ENCODE measurements around the gene UGT1A6. TPM values are rescaled to one million over a fixed set of nuclear protein-coding genes. Genes with fewer than 3 reads are reported as not detected.

The UGT1A6 gene
- polyA plus RNA-seq, 1 of the 3 experiments (the other 2 are of a cell fraction), result not detected

DNA sequence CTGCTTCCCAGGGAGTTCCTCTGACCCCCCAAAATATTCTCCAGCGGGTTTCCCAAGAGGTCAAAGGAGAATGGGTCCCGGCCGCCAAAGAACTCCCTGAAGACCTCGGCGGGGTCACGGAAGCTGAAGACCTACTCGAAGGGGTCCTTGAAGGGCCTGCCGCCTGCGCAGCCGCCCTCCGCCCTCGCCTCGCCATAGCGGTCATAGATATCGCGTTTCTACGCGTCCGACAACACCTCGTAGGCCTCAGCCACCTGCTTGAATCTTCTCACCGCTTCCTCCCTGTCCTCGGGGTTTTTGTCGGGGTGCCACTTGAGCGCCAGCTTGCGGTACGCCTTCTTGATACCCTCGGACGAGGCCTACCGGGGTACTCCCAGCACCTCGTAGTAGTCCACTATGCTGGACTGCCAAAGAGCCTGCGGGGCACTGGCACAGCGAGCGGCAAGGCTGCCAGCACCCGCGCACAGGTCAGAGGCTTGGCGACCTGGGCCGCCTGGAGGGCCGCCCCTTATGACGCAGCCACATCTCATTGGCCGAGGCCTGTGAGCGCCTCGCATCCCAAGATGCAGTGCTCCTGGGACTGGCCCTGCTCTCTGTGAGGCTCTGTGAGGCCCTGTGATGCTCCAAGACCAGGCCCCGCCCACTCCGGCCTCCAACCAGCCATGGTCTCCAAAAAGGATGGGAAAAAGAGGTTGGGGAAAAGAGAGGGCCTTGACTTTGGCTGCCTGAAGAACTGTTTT, 62.4 kb downstream of the UGT1A6 start:
- Histone ChIP-seq H3K27me3 (ENCODE audit: insufficient read depth) (no peaks in the 10 kb centered on the region), H3K79me2 (ENCODE audit: insufficient read depth) (no peaks in the 10 kb centered on the region), H3F3A (replicated peaks; ENCODE audit: insufficient read depth) (no peaks in the 10 kb centered on the region), H2AFZ (ENCODE audit: low read depth) (no peak overlapping the region), H3K9me2 (no peaks in the 10 kb centered on the region), H3K4me3 (ENCODE audit: low read depth in 2 of 2, low read length in 1 of 2) (no peak overlapping the region), H3K27ac (ENCODE audit: low read depth in 2 of 2, low read length in 1 of 2) (no peak overlapping the region), H4K20me1 (ENCODE audit: insufficient read depth) (no peaks in the 10 kb centered on the region), H3K4me2 (no peak overlapping the region), H3K9me3 (no peaks in the 10 kb centered on the region), H3K4me1 (ENCODE audit: control insufficient read depth in 1 of 2, insufficient read depth in 2 of 2, low read depth in 1 of 2, low read length in 1 of 2) (no peaks in the 10 kb centered on the region), H3K36me3 (replicated peaks in 1 of 2; ENCODE audit: control insufficient read depth in 1 of 2, insufficient read depth in 2 of 2, low read length in 1 of 2) (no peaks in the 10 kb centered on the region), H3K9ac (no peak overlapping the region)
- no peak for DNase-seq
- 82% methylated on average over 26 of the region's 44 CpGs for WGBS (ENCODE audit: low lambda C conversion rate)
- POLR2A ChIA-PET, result no interaction called here
- TF ChIP-seq FOXJ3 (CRISPR knock-in tag; IDR thresholded peaks at IDR 0.05), result no peak
- no peak for TF ChIP-seq NRF1 (IDR thresholded peaks at IDR 0.05; ENCODE audit: low read depth, low read length)
- no peak for TF ChIP-seq TEAD4 (IDR thresholded peaks at IDR 0.05; ENCODE audit: borderline replicate concordance, insufficient read depth)
- TF ChIP-seq, protein P1, sequence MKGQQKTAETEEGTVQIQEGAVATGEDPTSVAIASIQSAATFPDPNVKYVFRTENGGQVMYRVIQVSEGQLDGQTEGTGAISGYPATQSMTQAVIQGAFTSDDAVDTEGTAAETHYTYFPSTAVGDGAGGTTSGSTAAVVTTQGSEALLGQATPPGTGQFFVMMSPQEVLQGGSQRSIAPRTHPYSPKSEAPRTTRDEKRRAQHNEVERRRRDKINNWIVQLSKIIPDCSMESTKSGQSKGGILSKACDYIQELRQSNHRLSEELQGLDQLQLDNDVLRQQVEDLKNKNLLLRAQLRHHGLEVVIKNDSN (IDR thresholded peaks at IDR 0.05; ENCODE audit: borderline replicate concordance, low read depth), result no peak
- TF ChIP-seq EP300 (IDR thresholded peaks at IDR 0.05; ENCODE audit: borderline replicate concordance in 1 of 2, low read depth in 1 of 2, low read length in 1 of 2), result no peak
- TF ChIP-seq RXRA (IDR thresholded peaks at IDR 0.05; ENCODE audit: borderline replicate concordance, low read depth), result no peak
- TF ChIP-seq GABPA (IDR thresholded peaks at IDR 0.05; ENCODE audit: low read depth), result no peak
- TF ChIP-seq FOSL2 (IDR thresholded peaks at IDR 0.05; ENCODE audit: borderline replicate concordance, low read depth), result no peak
- CTCF ChIA-PET, result no interaction called here

DNA sequence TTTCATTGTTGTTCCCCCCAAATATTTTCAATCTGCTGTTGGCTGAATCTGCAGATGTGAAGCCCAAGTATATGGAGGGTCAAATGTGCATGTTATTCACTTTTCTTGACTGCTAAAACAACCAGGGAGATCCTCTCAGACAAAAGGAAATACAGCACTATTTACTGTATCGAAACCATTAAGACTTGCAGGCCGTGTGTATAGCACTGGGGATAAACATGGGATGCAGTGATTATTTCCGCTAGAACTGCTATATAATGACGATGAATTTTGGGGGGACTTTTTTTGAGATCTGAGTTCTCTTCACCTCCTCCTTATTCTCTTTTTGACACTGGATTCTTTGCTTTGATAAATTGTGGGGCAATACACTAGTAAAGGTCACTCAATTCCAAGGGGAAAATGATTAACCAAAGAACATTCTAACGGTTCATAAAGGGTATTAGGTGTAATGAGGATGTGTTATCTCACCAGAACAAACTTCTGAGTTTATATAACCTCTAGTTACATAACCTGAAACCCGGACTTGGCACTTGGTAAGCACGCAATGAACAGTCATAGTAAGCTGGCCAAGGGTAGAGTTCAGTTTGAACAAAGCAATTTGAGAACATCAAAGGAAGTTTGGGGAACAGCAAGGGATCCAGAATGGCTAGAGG, 63.9 kb downstream of the UGT1A6 start:
- no peaks in the 10 kb centered on the region for H3K79me2 ChIP-seq (ENCODE audit: insufficient read depth)
- ChIA-PET POLR2A (no interaction called here), CTCF (no interaction called here)
- no peaks in the 10 kb centered on the region for H3K36me3 ChIP-seq (replicated peaks in 1 of 2; ENCODE audit: control insufficient read depth in 1 of 2, insufficient read depth in 2 of 2, low read length in 1 of 2)
- H3K9ac ChIP-seq, result no peak overlapping the region
- H3K27me3 ChIP-seq (ENCODE audit: insufficient read depth), result no peaks in the 10 kb centered on the region
- no peak overlapping the region for H3K27ac ChIP-seq (ENCODE audit: low read depth in 2 of 2, low read length in 1 of 2)
- no peak for TF ChIP-seq MEF2A (IDR thresholded peaks at IDR 0.05; ENCODE audit: borderline replicate concordance, low read depth)
- no peak for TF ChIP-seq GABPA (IDR thresholded peaks at IDR 0.05; ENCODE audit: low read depth)
- no peak for TF ChIP-seq JUND (IDR thresholded peaks at IDR 0.05)
- no peak for TF ChIP-seq POLR2AphosphoS5 (IDR thresholded peaks at IDR 0.05; ENCODE audit: low read depth, low read length)
- no peak for TF ChIP-seq EZH2phosphoT487 (IDR thresholded peaks at IDR 0.05; ENCODE audit: borderline replicate concordance, low read depth)
- TF ChIP-seq TEAD4 (IDR thresholded peaks at IDR 0.05; ENCODE audit: borderline replicate concordance, insufficient read depth), result no peak
- TF ChIP-seq YY1 (IDR thresholded peaks at IDR 0.05; ENCODE audit: low read depth), result no peak
- TF ChIP-seq FOXJ3 (CRISPR knock-in tag; IDR thresholded peaks at IDR 0.05), result no peak
- no peak for TF ChIP-seq RAD21 (IDR thresholded peaks at IDR 0.05; ENCODE audit: low read length)
- TF ChIP-seq, protein P1 (IDR thresholded peaks at IDR 0.05; ENCODE audit: borderline replicate concordance, low read depth), result no peak
- no peak for TF ChIP-seq RCOR1 (IDR thresholded peaks at IDR 0.05; ENCODE audit: low read length)
- TF ChIP-seq RFX5 (IDR thresholded peaks at IDR 0.05; ENCODE audit: low read length), result no peak
- no peak for TF ChIP-seq ELF1 (IDR thresholded peaks at IDR 0.05)
- no peak for TF ChIP-seq TCF12 (IDR thresholded peaks at IDR 0.05)
- TF ChIP-seq, protein P2, sequence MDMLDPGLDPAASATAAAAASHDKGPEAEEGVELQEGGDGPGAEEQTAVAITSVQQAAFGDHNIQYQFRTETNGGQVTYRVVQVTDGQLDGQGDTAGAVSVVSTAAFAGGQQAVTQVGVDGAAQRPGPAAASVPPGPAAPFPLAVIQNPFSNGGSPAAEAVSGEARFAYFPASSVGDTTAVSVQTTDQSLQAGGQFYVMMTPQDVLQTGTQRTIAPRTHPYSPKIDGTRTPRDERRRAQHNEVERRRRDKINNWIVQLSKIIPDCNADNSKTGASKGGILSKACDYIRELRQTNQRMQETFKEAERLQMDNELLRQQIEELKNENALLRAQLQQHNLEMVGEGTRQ (IDR thresholded peaks at IDR 0.05; ENCODE audit: borderline replicate concordance, low read depth, low read length), result no peak
- no peak for DNase-seq
- H3F3A ChIP-seq (replicated peaks; ENCODE audit: insufficient read depth), result no peaks in the 10 kb centered on the region
- H3K9me3 ChIP-seq, result no peaks in the 10 kb centered on the region
- no peaks in the 10 kb centered on the region for H4K20me1 ChIP-seq (ENCODE audit: insufficient read depth)
- no peak overlapping the region for H3K4me3 ChIP-seq (ENCODE audit: low read depth in 2 of 2, low read length in 1 of 2)
- no peaks in the 10 kb centered on the region for H3K9me2 ChIP-seq
- H2AFZ ChIP-seq (ENCODE audit: low read depth), result no peak overlapping the region
- H3K4me1 ChIP-seq (ENCODE audit: control insufficient read depth in 1 of 2, insufficient read depth in 2 of 2, low read depth in 1 of 2, low read length in 1 of 2), result no peaks in the 10 kb centered on the region
- WGBS (ENCODE audit: low lambda C conversion rate), result 53% methylated on average over 7 of the region's 7 CpGs
- no peak overlapping the region for H3K4me2 ChIP-seq

All from SK-N-SH (cell line).